PC-3 (cell line): ENCODE results near the gene GRK6.

Experiments
- EZH2 ChIP-seq: fragments of 300-600 bp; sonication (generic); IDR thresholded peaks from one replicate; pipeline ENCODE4 v1.6.1; 2017; ENCODE audit warnings: antibody characterized with exemption, mild to moderate bottlenecking, low read length; ENCODE audit not compliant: unreplicated experiment
- TF ChIP-seq, protein P1 (sequence below): fragments of 300-600 bp; sonication (generic); conservative IDR thresholded peaks from 2 replicates; pipeline ENCODE4 v1.5.1; 2017; ENCODE audit warnings: antibody characterized with exemption, low read depth, mild to moderate bottlenecking, low read length

DNA sequence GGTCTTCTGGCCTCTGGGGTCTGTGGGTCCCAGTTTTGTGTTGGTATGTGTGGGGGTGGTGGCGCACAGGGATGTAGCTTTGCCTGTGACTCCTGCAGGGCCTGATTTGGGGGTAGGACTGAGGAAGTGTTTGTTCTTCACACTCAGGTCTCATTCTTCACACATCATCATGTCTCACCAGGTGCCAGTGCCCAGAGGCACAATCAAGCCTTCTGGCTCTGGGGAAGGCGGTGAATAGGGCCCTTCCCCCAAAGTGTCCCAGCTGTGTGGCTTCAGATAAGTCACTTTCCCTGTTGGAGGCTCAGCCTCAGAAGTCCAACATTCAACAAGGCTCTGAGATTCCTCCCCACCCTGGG lies 41.8 kb downstream of the GRK6 start:
- TF ChIP-seq, protein P1, sequence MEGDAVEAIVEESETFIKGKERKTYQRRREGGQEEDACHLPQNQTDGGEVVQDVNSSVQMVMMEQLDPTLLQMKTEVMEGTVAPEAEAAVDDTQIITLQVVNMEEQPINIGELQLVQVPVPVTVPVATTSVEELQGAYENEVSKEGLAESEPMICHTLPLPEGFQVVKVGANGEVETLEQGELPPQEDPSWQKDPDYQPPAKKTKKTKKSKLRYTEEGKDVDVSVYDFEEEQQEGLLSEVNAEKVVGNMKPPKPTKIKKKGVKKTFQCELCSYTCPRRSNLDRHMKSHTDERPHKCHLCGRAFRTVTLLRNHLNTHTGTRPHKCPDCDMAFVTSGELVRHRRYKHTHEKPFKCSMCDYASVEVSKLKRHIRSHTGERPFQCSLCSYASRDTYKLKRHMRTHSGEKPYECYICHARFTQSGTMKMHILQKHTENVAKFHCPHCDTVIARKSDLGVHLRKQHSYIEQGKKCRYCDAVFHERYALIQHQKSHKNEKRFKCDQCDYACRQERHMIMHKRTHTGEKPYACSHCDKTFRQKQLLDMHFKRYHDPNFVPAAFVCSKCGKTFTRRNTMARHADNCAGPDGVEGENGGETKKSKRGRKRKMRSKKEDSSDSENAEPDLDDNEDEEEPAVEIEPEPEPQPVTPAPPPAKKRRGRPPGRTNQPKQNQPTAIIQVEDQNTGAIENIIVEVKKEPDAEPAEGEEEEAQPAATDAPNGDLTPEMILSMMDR, result no peak
- TF ChIP-seq EZH2, result no peak
